CD4-positive, alpha-beta memory T cell (primary cell): ENCODE data around the gene CRYGB. TPM values are rescaled to one million over a fixed set of nuclear protein-coding genes. Genes with fewer than 3 reads are reported as not detected.

Source experiments
- CTCF ChIA-PET: fragments of 350-600 bp; sonication (Branson Sonifier 250); formaldehyde crosslinking; loops from one replicate; lab custom pipeline; 2021; ENCODE audit warnings: inconsistent platforms; ENCODE audit not compliant: partially characterized antibody; lab: Charles Lee
- POLR2A ChIA-PET: fragments of 350-600 bp; sonication (Branson Sonifier 250); formaldehyde crosslinking; loops from one replicate; lab custom pipeline; 2021; ENCODE audit not compliant: partially characterized antibody; lab: Charles Lee
- DNase-seq, 5 donors: peaks; one replicate each; pipeline versions ENCODE4 v3.0.0 to v3.0.0-alpha.2; 2020 to 2022; ENCODE audit warnings: mixed read lengths in 1 of 5
- H3K27ac ChIP-seq: one replicate; pipeline ENCODE4 v1.7.0; 2013; ENCODE audit warnings: low read depth, low read length
- H3K27me3 ChIP-seq: 2 replicates; pipeline ENCODE4 v1.7.0; 2013; ENCODE audit warnings: mild to moderate bottlenecking, low read length, moderate library complexity; ENCODE audit not compliant: insufficient read depth
- H3K36me3 ChIP-seq: 2 replicates; pipeline ENCODE4 v1.7.0; 2013; ENCODE audit warnings: mild to moderate bottlenecking, low read length, moderate library complexity; ENCODE audit not compliant: insufficient read depth
- H3K4me1 ChIP-seq: 2 replicates; pipeline ENCODE4 v1.7.0; 2013; ENCODE audit warnings: mild to moderate bottlenecking, low read length, moderate library complexity; ENCODE audit not compliant: insufficient read depth
- H3K4me3 ChIP-seq, 2 donors: one replicate each; pipeline ENCODE4 v1.7.0; 2013; ENCODE audit warnings: low read length in 2 of 2, mild to moderate bottlenecking in 1 of 2
- H3K9me3 ChIP-seq, 2 donors: one replicate each; pipeline ENCODE4 v1.7.0; 2013; ENCODE audit warnings: low read length in 2 of 2, control low read depth in 1 of 2; ENCODE audit not compliant: control insufficient read depth in 1 of 2
- H3K27ac Mint-ChIP-seq, 7 donors: one replicate each; pipeline ENCODE4 v1.8.0; 2020 to 2021; ENCODE audit warnings: mixed read lengths in 7 of 7, mild to moderate bottlenecking in 6 of 7, inconsistent platforms in 3 of 7, moderate library complexity in 3 of 7
- H3K27me3 Mint-ChIP-seq, 2 donors: one replicate each; pipeline ENCODE4 v1.8.0; 2020 to 2021; ENCODE audit warnings: mixed read lengths in 2 of 2
- H3K36me3 Mint-ChIP-seq, 2 donors: one replicate each; pipeline ENCODE4 v1.8.0; 2020 to 2021; ENCODE audit warnings: mixed read lengths in 2 of 2, inconsistent platforms in 1 of 2, mild to moderate bottlenecking in 1 of 2
- H3K4me1 Mint-ChIP-seq, 4 donors: one replicate each; pipeline ENCODE4 v1.8.0; 2020 to 2021; ENCODE audit warnings: mixed read lengths in 4 of 4, mild to moderate bottlenecking in 1 of 4
- H3K4me3 Mint-ChIP-seq, 8 donors: one replicate each; pipeline ENCODE4 v1.8.0; 2020 to 2021; ENCODE audit warnings: mixed read lengths in 8 of 8, mild to moderate bottlenecking in 7 of 8, moderate library complexity in 6 of 8, inconsistent platforms in 3 of 8
- H3K9me3 Mint-ChIP-seq, 8 donors: one replicate each; pipeline ENCODE4 v1.8.0; 2020 to 2021; ENCODE audit warnings: mixed read lengths in 8 of 8, mild to moderate bottlenecking in 5 of 8, inconsistent platforms in 3 of 8, moderate library complexity in 1 of 8
- intact Hi-C: fragments of 100-400 bp; cut with micrococcal nuclease; formaldehyde crosslinking; loops from one replicate; pipeline ENCODE4 v1.15.1; 2023
- polyA plus RNA-seq, 2 donors: library from polyadenylated mRNA; unstranded; fragments of 300-500 nt; fragmentation: Illumina TruSeq; gene quantifications; one replicate each; pipeline ENCODE4 v1.2.3, GENCODE V29; 2021
- total RNA-seq, 2 experiments: library from RNA; stranded (reverse); gene quantifications; one replicate each; pipeline ENCODE4 v1.2.3, GENCODE V29; 2021

The CRYGB gene
- total and polyA plus RNA-seq, 4 experiments from 2014 or later, result not detected

DNA sequence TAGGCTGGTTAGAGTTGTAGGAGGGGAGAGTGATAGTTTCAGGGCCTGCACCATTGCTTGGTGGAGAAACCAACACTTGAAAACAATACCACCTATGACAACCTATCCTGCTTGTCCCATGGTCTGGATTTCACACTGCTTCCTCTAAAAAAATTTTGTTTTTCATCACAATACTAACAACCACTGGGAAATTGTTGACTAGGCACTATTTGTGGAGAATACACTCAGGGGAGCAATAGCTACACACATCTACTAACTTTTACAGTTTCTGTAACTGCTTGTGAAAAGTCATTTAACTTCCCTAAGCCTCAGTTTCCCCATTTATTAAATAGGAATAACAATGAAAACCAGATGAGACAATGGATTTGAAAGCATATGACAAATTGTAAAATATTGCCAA is 4.1 kb upstream of the CRYGB start:
- Mint-ChIP-seq H3K4me3 (no peak overlapping the region), H3K4me1 (no peaks in the 10 kb centered on the region)
- intact Hi-C loops, result no loop called here

DNA sequence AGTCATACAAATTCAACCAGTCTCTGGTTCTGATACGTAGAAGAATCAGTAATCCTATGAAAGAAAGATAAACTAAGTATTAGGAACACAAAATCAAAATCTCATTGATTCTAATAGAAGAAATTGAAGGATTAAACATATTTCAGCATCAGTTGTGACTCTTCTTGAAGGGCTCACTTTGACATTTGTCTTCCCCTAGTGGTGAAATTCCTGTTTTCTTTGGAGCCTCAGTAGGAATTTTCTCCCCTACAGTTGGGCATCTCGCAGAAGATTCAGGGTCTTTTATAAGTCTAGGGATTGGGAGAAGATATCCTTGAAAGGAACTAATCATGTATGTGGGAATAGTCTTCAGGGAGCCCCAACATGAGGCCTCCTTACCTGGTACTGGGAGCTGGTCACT is 2.8 kb upstream of the CRYGB start:
- no peaks in the 10 kb centered on the region for H3K27me3 ChIP-seq
- H3K4me3 ChIP-seq, result no peak overlapping the region
- Mint-ChIP-seq H3K27me3 (peaks cover 7 to 13% of the 10 kb centered on the region in 2 donors), H3K4me1 (no peaks in the 10 kb centered on the region), H3K4me3 (no peak overlapping the region), H3K9me3 (peaks cover 0 to 17% (median 13%) of the 10 kb centered on the region in 8 donors), H3K36me3 (no peaks in the 10 kb centered on the region), H3K27ac (no peak overlapping the region)
- no peaks in the 10 kb centered on the region for H3K4me1 ChIP-seq
- H3K36me3 ChIP-seq, result no peaks in the 10 kb centered on the region
- intact Hi-C loops, result no loop called here
- no peaks in the 10 kb centered on the region for H3K9me3 ChIP-seq
- no peak overlapping the region for H3K27ac ChIP-seq
- DNase-seq, result no peak
- CTCF ChIA-PET, result interaction anchor here (1.0 kb wide), 1 partner anchor 27 kb away, joined by 4 read pairs; no protein-coding TSS in a partner anchor
- POLR2A ChIA-PET, result no interaction called here

More for the DNA sequence above, 4.1 kb upstream of the CRYGB start:
- peaks cover 0 to 17% (median 13%) of the 10 kb centered on the region in 8 donors for H3K9me3 Mint-ChIP-seq
- Histone ChIP-seq H3K27ac (no peak overlapping the region), H3K36me3 (no peaks in the 10 kb centered on the region), H3K9me3 (no peaks in the 10 kb centered on the region), H3K4me3 (no peak overlapping the region), H3K4me1 (no peaks in the 10 kb centered on the region), H3K27me3 (no peaks in the 10 kb centered on the region)
- H3K27ac Mint-ChIP-seq, result no peak overlapping the region
- no peak for DNase-seq
- ChIA-PET CTCF (interaction anchor here (1.0 kb wide), 1 partner anchor 25 kb away, joined by 4 read pairs; no protein-coding TSS in a partner anchor), POLR2A (no interaction called here)
- peaks cover 5 to 13% of the 10 kb centered on the region in 2 donors for H3K27me3 Mint-ChIP-seq
- H3K36me3 Mint-ChIP-seq, result no peaks in the 10 kb centered on the region

DNA sequence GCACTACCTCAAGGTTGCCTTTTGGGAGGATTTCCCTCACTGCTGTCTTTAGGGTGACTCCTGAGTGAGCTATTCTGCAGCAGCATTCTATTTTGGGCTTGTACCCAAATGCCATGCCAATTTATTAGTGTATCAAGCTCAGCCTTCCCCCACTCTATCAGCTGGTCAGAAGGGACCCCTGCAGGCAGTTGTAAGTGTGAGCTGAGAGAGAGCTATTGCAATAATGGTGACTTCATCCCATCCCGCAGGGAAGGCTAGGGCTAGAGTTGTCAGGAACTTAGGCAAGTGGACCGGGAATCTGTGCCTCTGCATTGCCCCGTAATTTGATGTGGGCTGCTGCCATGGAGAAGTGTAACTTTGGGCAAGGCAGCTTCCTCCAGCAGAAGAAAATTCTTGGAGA is 1.8 kb upstream of the CRYGB start:
- Mint-ChIP-seq H3K4me1 (no peaks in the 10 kb centered on the region), H3K36me3 (no peaks in the 10 kb centered on the region), H3K4me3 (no peak overlapping the region), H3K27ac (no peak overlapping the region), H3K9me3 (peaks cover 0 to 17% (median 13%) of the 10 kb centered on the region in 8 donors), H3K27me3 (peaks cover 7 to 13% of the 10 kb centered on the region in 2 donors)
- ChIA-PET POLR2A (no interaction called here), CTCF (no interaction called here)
- Histone ChIP-seq H3K4me3 (no peak overlapping the region), H3K9me3 (no peaks in the 10 kb centered on the region), H3K36me3 (no peaks in the 10 kb centered on the region), H3K4me1 (no peaks in the 10 kb centered on the region), H3K27ac (no peak overlapping the region), H3K27me3 (no peaks in the 10 kb centered on the region)
- DNase-seq, result no peak
- intact Hi-C loops, result no loop called here

DNA sequence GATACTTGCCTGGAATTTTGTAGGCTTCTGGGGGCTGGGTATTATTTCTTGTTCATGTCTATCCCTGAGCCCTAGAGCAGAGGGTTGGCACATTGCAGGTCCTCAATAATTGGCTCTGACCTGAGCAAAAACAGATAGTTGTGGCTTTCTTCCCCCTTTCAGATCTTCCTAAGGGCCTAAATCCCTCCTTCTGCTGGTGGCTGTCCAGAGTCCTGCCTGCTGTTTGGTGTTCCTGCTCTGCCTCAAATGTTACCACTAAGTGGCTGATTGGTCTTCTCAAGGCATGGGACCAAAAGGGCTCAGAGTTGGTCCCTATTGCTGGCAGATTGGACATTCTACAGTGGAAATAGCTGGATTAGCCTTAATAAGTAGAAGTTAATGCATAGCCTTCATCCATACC is 1.1 kb upstream of the CRYGB start:
- CTCF ChIA-PET, result interaction anchor here (1.4 kb wide), 1 partner anchor 10 kb away, joined by 3 read pairs; no protein-coding TSS in a partner anchor
- intact Hi-C loops, result no loop called here
- Histone ChIP-seq H3K27ac (no peak overlapping the region), H3K4me1 (no peaks in the 10 kb centered on the region), H3K36me3 (no peaks in the 10 kb centered on the region), H3K27me3 (no peaks in the 10 kb centered on the region), H3K9me3 (no peaks in the 10 kb centered on the region), H3K4me3 (no peak overlapping the region)
- no peaks in the 10 kb centered on the region for H3K36me3 Mint-ChIP-seq
- DNase-seq, result no peak
- no peaks in the 10 kb centered on the region for H3K4me1 Mint-ChIP-seq
- H3K27ac Mint-ChIP-seq, result no peak overlapping the region
- POLR2A ChIA-PET, result no interaction called here
- H3K9me3 Mint-ChIP-seq, result peaks cover 0 to 15% (median 12%) of the 10 kb centered on the region in 8 donors
- H3K4me3 Mint-ChIP-seq, result no peak overlapping the region
- H3K27me3 Mint-ChIP-seq, result peaks cover 7 to 13% of the 10 kb centered on the region in 2 donors

DNA sequence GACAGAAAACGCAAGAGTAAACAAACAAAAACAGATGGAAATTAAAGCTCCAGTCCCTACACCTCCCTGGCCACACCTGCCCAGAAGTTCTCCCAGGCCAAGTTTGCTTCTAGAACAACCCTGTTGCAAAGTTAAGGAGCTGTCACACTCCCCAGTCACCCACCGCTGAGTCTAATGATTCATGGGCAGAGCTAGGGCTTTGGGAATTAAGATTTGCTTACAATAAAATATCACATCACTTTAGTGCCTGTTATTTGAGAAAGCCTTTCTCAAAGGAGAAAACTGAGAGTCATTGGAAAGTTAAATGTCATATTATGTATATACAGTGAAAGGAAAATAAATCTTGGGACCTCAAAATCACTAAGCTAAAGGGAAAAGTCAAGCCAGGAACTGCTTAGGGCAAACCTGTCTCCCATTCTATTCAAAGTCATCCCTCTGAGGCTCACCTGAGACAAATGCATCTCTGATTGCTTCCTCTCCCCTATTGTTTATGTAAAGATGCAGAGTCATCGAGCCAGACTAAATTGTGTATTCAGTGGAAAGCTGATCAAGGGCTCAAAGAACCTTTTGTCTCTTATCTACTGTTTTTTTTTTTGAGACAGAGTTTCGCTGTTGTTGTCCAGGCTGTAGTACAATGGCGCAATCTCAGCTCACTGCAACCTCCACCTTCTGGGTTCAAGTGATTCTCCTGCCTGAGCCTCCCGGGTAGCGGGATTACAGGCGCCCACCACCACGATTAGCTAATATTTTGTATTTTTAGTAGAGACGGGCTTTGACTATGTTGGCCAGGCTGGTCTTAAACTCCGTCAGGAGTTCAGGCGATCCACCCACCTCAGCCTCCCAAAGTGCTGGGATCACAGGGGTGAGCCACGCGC is 2.8 kb downstream of the CRYGB start:
- ChIA-PET POLR2A (no interaction called here), CTCF (interaction anchor here (1.0 to 1.4 kb wide), 2 partner anchors 12 to 33 kb away, joined by 3 read pairs; no protein-coding TSS in a partner anchor)
- no peak overlapping the region for H3K27ac ChIP-seq
- no peaks in the 10 kb centered on the region for H3K4me1 ChIP-seq
- H3K9me3 ChIP-seq, result no peaks in the 10 kb centered on the region
- no peaks in the 10 kb centered on the region for H3K4me1 Mint-ChIP-seq
- H3K36me3 ChIP-seq, result no peaks in the 10 kb centered on the region
- H3K27me3 Mint-ChIP-seq, result peaks cover 2 to 7% of the 10 kb centered on the region in 2 donors
- DNase-seq, result no peak
- H3K4me3 Mint-ChIP-seq, result no peak overlapping the region
- no peaks in the 10 kb centered on the region for H3K36me3 Mint-ChIP-seq
- no peak overlapping the region for H3K4me3 ChIP-seq
- no peaks in the 10 kb centered on the region for H3K27me3 ChIP-seq
- intact Hi-C loops, result no loop called here
- no peak overlapping the region for H3K27ac Mint-ChIP-seq
- peaks cover 0 to 4% (median 2%) of the 10 kb centered on the region in 8 donors for H3K9me3 Mint-ChIP-seq

DNA sequence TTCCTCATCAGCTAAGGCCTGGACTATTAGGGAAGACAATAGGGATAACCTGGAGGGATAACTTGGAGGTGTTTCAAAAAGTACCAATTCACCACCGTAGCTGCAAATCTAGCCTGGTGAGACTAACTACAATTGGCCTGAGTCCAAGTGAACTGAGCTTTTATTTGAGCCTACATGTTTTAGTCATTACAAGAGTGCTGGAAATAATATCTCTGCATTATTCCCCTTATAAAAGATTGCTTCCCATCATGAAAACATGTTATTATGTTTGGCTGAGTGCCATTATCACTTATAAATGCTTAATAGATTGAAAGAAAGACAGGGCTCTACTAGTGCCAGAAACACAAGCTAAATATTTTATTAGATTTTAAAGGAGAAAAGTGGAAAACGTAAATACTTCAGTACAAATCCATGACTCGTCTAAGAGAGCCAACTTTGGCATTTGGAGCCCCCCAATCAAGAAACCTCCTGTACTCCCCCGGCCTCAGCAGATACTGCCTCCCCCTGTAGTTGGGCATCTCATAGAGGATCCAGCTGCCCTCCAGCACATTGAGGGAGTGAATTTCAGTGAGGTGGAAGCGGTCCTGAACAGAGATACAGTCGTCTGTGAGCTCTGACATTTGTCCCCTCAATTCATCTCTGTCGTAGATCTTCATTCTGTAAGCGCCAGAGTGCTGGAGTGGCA is 3.6 kb downstream of the CRYGB start:
- POLR2A ChIA-PET, result no interaction called here
- H3K9me3 Mint-ChIP-seq, result peaks cover 0 to 7% (median 4%) of the 10 kb centered on the region in 8 donors
- H3K27me3 Mint-ChIP-seq, result peaks cover under 1 to 2% of the 10 kb centered on the region in 2 donors

DNA sequence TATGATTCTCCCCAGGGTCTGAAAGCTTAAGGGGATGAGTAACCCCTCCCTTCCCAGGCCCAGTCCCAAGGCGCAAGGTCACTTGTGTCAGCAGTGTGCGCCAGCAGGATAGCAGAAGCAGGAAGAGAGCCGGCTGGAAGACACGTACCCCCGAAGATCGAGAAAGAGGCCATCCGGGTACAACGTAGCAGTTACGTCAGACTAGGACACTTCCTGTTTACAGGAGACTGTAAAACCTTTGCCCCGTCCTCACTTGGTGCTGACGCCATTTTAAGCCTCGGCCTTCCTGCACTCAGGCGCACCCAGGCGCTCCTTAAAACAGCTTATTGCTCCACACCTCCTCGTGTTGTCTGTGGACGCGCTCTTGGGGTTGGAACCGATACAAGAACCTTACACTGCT is 6.5 kb downstream of the CRYGB start:
- Histone ChIP-seq H3K4me3 (no peak overlapping the region), H3K9me3 (no peaks in the 10 kb centered on the region), H3K4me1 (no peaks in the 10 kb centered on the region), H3K27ac (no peak overlapping the region), H3K27me3 (no peaks in the 10 kb centered on the region), H3K36me3 (no peaks in the 10 kb centered on the region)
- CTCF ChIA-PET, result interaction anchor here (0.6 kb wide), 1 partner anchor 30 kb away, joined by 3 read pairs; no protein-coding TSS in a partner anchor
- Mint-ChIP-seq H3K9me3 (peaks cover 0 to 8% (median 4%) of the 10 kb centered on the region in 8 donors), H3K27ac (no peak overlapping the region), H3K4me3 (no peak overlapping the region), H3K27me3 (no peaks in the 10 kb centered on the region), H3K36me3 (peaks cover 0 to 3% of the 10 kb centered on the region in 2 donors), H3K4me1 (peaks cover 0 to 6% (median 1%) of the 10 kb centered on the region in 4 donors)
- POLR2A ChIA-PET, result no interaction called here
- intact Hi-C loops, result no loop called here
- DNase-seq, result no peak

More for the DNA sequence above, 3.6 kb downstream of the CRYGB start:
- intact Hi-C loops, result no loop called here
- Mint-ChIP-seq H3K4me3 (no peak overlapping the region), H3K36me3 (peaks cover 0 to 3% of the 10 kb centered on the region in 2 donors), H3K4me1 (no peaks in the 10 kb centered on the region), H3K27ac (no peak overlapping the region)
- no peaks in the 10 kb centered on the region for H3K27me3 ChIP-seq
- DNase-seq, result no peak
- no peaks in the 10 kb centered on the region for H3K36me3 ChIP-seq
- no peaks in the 10 kb centered on the region for H3K9me3 ChIP-seq
- H3K27ac ChIP-seq, result no peak overlapping the region
- H3K4me1 ChIP-seq, result no peaks in the 10 kb centered on the region
- no peak overlapping the region for H3K4me3 ChIP-seq
- CTCF ChIA-PET, result interaction anchor here (1.0 to 1.4 kb wide), 3 partner anchors 11 to 33 kb away, joined by 3 read pairs; no protein-coding TSS in a partner anchor
